T-cell (primary cell): ENCODE measurements around the gene ZBTB21. TPM values are rescaled to one million over a fixed set of nuclear protein-coding genes. Genes with fewer than 3 reads are reported as not detected.
"Not testable (repeated sequence)": the region's sequence is repeated elsewhere in the genome, so short reads cannot be mapped to it uniquely, and the experiment has no call there.

Source experiments
- ATAC-seq, 4 experiments: fragments of 200-7000 bp in 3 of 4; fragments of 150-1000 bp in 1 of 4; cut with Tn5 transposase; replicated peaks in 1 of 4; 1 replicate in 3 of 4; 2 replicates in 1 of 4; pipeline ENCODE4 v1.10.0; 2021; ENCODE audit warnings: moderate library complexity in 3 of 4, mild to moderate bottlenecking in 2 of 4, moderate number of reproducible peaks in 1 of 4
- CTCF ChIA-PET, 2 donors: fragments of 300-600 bp; sonication (Branson Sonifier 250); formaldehyde crosslinking; loops; one replicate each; lab custom pipeline; 2022; ENCODE audit warnings: antibody characterized with exemption in 2 of 2; lab: Charles Lee
- POLR2A ChIA-PET, 2 donors: fragments of 300-600 bp; sonication (Branson Sonifier 250); formaldehyde crosslinking; loops; one replicate each; lab custom pipeline; 2022; ENCODE audit warnings: antibody characterized with exemption in 2 of 2; lab: Charles Lee
- DNase-seq, 35 experiments: peaks; one replicate each; pipeline versions ENCODE4 v3.0.0 to v3.0.0-alpha.2; 2013 to 2023
- H3K27ac ChIP-seq: one replicate; pipeline ENCODE4 v1.5.1; 2013; ENCODE audit warnings: low read length
- H3K27me3 ChIP-seq, 2 experiments: replicated peaks in 1 of 2; 1 replicate in 1 of 2; 2 replicates in 1 of 2; pipeline versions ENCODE4 v1.6.1 to v1.7.0; 2013; ENCODE audit warnings: low read length in 1 of 2, mixed read lengths in 1 of 2; ENCODE audit not compliant: control insufficient read depth in 2 of 2, insufficient read depth in 2 of 2; ENCODE audit errors: extremely low read depth in 1 of 2
- H3K36me3 ChIP-seq, 2 donors: 1 replicate in 1 of 2; 2 replicates in 1 of 2; pipeline versions ENCODE4 v1.6.1 to v1.7.0; 2013; ENCODE audit warnings: low read length in 1 of 2; ENCODE audit not compliant: control insufficient read depth in 2 of 2, insufficient read depth in 1 of 2; ENCODE audit errors: extremely low read depth in 1 of 2
- H3K4me1 ChIP-seq, 2 experiments: 1 replicate in 1 of 2; 2 replicates in 1 of 2; pipeline versions ENCODE4 v1.6.1 to v1.7.0; 2013; ENCODE audit warnings: low read length in 2 of 2, mixed read lengths in 1 of 2; ENCODE audit not compliant: insufficient read depth in 2 of 2, control insufficient read depth in 1 of 2; ENCODE audit errors: extremely low read depth in 1 of 2
- H3K4me3 ChIP-seq, 2 donors: 1 replicate in 1 of 2; 2 replicates in 1 of 2; pipeline versions ENCODE4 v1.5.1 to v1.7.0; 2013; ENCODE audit warnings: mild to moderate bottlenecking in 2 of 2, low read length in 1 of 2, moderate library complexity in 1 of 2; ENCODE audit not compliant: control insufficient read depth in 1 of 2; ENCODE audit errors: extremely low read depth in 1 of 2
- H3K9me3 ChIP-seq: 2 replicates; pipeline ENCODE4 v1.7.0; 2013
- H3K27ac Mint-ChIP-seq, 2 donors: one replicate each; pipeline ENCODE4 v1.8.0; 2020 to 2021; ENCODE audit warnings: mild to moderate bottlenecking in 2 of 2, mixed read lengths in 2 of 2
- H3K27me3 Mint-ChIP-seq, 2 donors: one replicate each; pipeline ENCODE4 v1.8.0; 2021 to 2022; ENCODE audit warnings: mixed read lengths in 2 of 2
- H3K36me3 Mint-ChIP-seq: one replicate; pipeline ENCODE4 v1.8.0; 2021; ENCODE audit warnings: mixed read lengths
- H3K4me1 Mint-ChIP-seq, 3 donors: one replicate each; pipeline ENCODE4 v1.8.0; 2020 to 2022; ENCODE audit warnings: mixed read lengths in 3 of 3, mild to moderate bottlenecking in 1 of 3
- H3K4me3 Mint-ChIP-seq, 3 donors: one replicate each; pipeline ENCODE4 v1.8.0; 2020 to 2022; ENCODE audit warnings: mild to moderate bottlenecking in 3 of 3, mixed read lengths in 3 of 3, moderate library complexity in 3 of 3
- H3K9me3 Mint-ChIP-seq, 3 donors: one replicate each; pipeline ENCODE4 v1.8.0; 2020 to 2022; ENCODE audit warnings: mixed read lengths in 3 of 3
- WGBS: methylation state at CpG from one replicate; pipeline ENCODE4 v1.1.5; 2013; ENCODE audit warnings: missing lambda C conversion rate; ENCODE audit not compliant: insufficient coverage; 5-methylcytosine and 5-hydroxymethylcytosine counted together
- total RNA-seq, 35 experiments: library from RNA in 6 of 35; stranded (reverse) in 6 of 35; fragments of 120-200 nt in 1 of 35; gene quantifications; one replicate each; pipeline versions ENCODE4 v1.2.1 to v1.2.4 and lab custom pipeline; 2013 to 2026

The ZBTB21 gene
- total RNA-seq, 5 donors from 2014 or later (not counting 1 experiment from before 2014, with no cell fraction given) = 17.6 to 119 (median 25.9) TPM

- DNase-seq = no peak
- Mint-ChIP-seq H3K4me1 (peaks cover 6 to 20% (median 8%) of the 10 kb centered on the region in 3 donors), H3K36me3 (no peaks in the 10 kb centered on the region), H3K4me3 (peak overlapping the region in 1 of 3 donors; percentile 5), H3K27ac (no peak overlapping the region), H3K27me3 (peaks cover 8 to 34% of the 10 kb centered on the region in 2 donors), H3K9me3 (no peaks in the 10 kb centered on the region)
- no peak overlapping the region for H3K27ac ChIP-seq
- ChIA-PET POLR2A (no interaction called here), CTCF (interaction anchor here in 1 of 2 donors (0.5 kb wide), 1 partner anchor 407 kb away, joined by 3 read pairs; no protein-coding TSS in a partner anchor)
- 41% methylated on average over 5 of the region's 8 CpGs for WGBS
- no peaks in the 10 kb centered on the region for H3K9me3 ChIP-seq
- ATAC-seq = no peak
- peaks cover 0 to 5% of the 10 kb centered on the region in 2 experiments for H3K4me1 ChIP-seq
- no peak overlapping the region for H3K4me3 ChIP-seq
- peaks cover 0 to 65% of the 10 kb centered on the region in 2 experiments for H3K27me3 ChIP-seq
- H3K36me3 ChIP-seq = no peaks in the 10 kb centered on the region
Measured at GRCh38 chr21:41961753-41962152, 48.4 kb downstream of the ZBTB21 start.

- Histone ChIP-seq H3K27ac (no peak overlapping the region), H3K4me1 (peaks cover 0 to 5% of the 10 kb centered on the region in 2 experiments), H3K27me3 (peaks cover 0 to 65% of the 10 kb centered on the region in 2 experiments), H3K9me3 (no peaks in the 10 kb centered on the region), H3K4me3 (no peak overlapping the region), H3K36me3 (no peaks in the 10 kb centered on the region)
- no peak for ATAC-seq
- Mint-ChIP-seq H3K36me3 (no peaks in the 10 kb centered on the region), H3K27me3 (peaks cover 8 to 34% of the 10 kb centered on the region in 2 donors), H3K9me3 (no peaks in the 10 kb centered on the region), H3K4me3 (peak overlapping the region in 1 of 3 donors; percentile 5), H3K27ac (peak overlapping the region in 1 of 2 donors; percentile 5), H3K4me1 (peaks cover 6 to 20% (median 8%) of the 10 kb centered on the region in 3 donors)
- ChIA-PET POLR2A (interaction anchor here in 1 of 2 donors (0.5 kb wide), 1 partner anchor 25 kb away, joined by 4 read pairs; no protein-coding TSS in a partner anchor), CTCF (interaction anchor here in 1 of 2 donors (0.5 kb wide), 1 partner anchor 407 kb away, joined by 3 read pairs; no protein-coding TSS in a partner anchor)
- WGBS = 80% methylated on average over 13 of the region's 14 CpGs
- DNase-seq = no peak
Measured at GRCh38 chr21:41961282-41961701, 48.9 kb downstream of the ZBTB21 start.

- Histone ChIP-seq H3K36me3 (no peaks in the 10 kb centered on the region), H3K27ac (no peak overlapping the region), H3K4me1 (peaks cover 0 to 5% of the 10 kb centered on the region in 2 experiments), H3K27me3 (peaks cover 0 to 63% of the 10 kb centered on the region in 2 experiments), H3K4me3 (no peak overlapping the region), H3K9me3 (no peaks in the 10 kb centered on the region)
- Mint-ChIP-seq H3K4me1 (peaks cover 6 to 20% (median 8%) of the 10 kb centered on the region in 3 donors), H3K27ac (no peak overlapping the region), H3K27me3 (peaks cover 8 to 37% of the 10 kb centered on the region in 2 donors), H3K9me3 (no peaks in the 10 kb centered on the region), H3K36me3 (no peaks in the 10 kb centered on the region), H3K4me3 (no peak overlapping the region)
- POLR2A ChIA-PET = no interaction called here
- DNase-seq = no peak
- ATAC-seq = no peak
- WGBS = 89% methylated on average over 6 of the region's 8 CpGs
- CTCF ChIA-PET = no interaction called here
Measured at GRCh38 chr21:41960386-41960785, 49.8 kb downstream of the ZBTB21 start.

GRCh38 chr21:41959697-41960096 is 50.5 kb downstream of the ZBTB21 start:
- H3K4me1 ChIP-seq, H3K4me3 Mint-ChIP-seq, H3K27ac ChIP-seq, H3K9me3 ChIP-seq, CTCF ChIA-PET, DNase-seq, ATAC-seq, H3K36me3 ChIP-seq, H3K4me3 ChIP-seq, POLR2A ChIA-PET, H3K27ac Mint-ChIP-seq, H3K9me3 Mint-ChIP-seq, H3K36me3 Mint-ChIP-seq: not testable (repeated sequence)
- 82% methylated on average over 6 of the region's 11 CpGs for WGBS
- H3K27me3 Mint-ChIP-seq = peaks cover 5 to 41% of the 10 kb centered on the region in 2 donors
- H3K27me3 ChIP-seq = peaks cover 0 to 67% of the 10 kb centered on the region in 2 experiments
- peaks cover 7 to 23% (median 8%) of the 10 kb centered on the region in 3 donors for H3K4me1 Mint-ChIP-seq

GRCh38 chr21:41958886-41959563 is 51.1 kb downstream of the ZBTB21 start:
- H3K36me3 Mint-ChIP-seq = no peaks in the 10 kb centered on the region
- DNase-seq = no peak
- peaks cover 8 to 45% of the 10 kb centered on the region in 2 donors for H3K27me3 Mint-ChIP-seq
- Histone ChIP-seq H3K4me1 (peaks cover 0 to 12% of the 10 kb centered on the region in 2 experiments), H3K36me3 (no peaks in the 10 kb centered on the region), H3K27ac (no peak overlapping the region), H3K4me3 (no peak overlapping the region), H3K27me3 (peaks cover 0 to 67% of the 10 kb centered on the region in 2 experiments), H3K9me3 (no peaks in the 10 kb centered on the region)
- CTCF ChIA-PET = no interaction called here
- no peak overlapping the region for H3K4me3 Mint-ChIP-seq
- peaks cover 13 to 29% (median 14%) of the 10 kb centered on the region in 3 donors for H3K4me1 Mint-ChIP-seq
- H3K27ac Mint-ChIP-seq = no peak overlapping the region
- WGBS = 92% methylated on average over 15 of the region's 16 CpGs
- POLR2A ChIA-PET = no interaction called here
- ATAC-seq = no peak
- H3K9me3 Mint-ChIP-seq = no peaks in the 10 kb centered on the region

DNA sequence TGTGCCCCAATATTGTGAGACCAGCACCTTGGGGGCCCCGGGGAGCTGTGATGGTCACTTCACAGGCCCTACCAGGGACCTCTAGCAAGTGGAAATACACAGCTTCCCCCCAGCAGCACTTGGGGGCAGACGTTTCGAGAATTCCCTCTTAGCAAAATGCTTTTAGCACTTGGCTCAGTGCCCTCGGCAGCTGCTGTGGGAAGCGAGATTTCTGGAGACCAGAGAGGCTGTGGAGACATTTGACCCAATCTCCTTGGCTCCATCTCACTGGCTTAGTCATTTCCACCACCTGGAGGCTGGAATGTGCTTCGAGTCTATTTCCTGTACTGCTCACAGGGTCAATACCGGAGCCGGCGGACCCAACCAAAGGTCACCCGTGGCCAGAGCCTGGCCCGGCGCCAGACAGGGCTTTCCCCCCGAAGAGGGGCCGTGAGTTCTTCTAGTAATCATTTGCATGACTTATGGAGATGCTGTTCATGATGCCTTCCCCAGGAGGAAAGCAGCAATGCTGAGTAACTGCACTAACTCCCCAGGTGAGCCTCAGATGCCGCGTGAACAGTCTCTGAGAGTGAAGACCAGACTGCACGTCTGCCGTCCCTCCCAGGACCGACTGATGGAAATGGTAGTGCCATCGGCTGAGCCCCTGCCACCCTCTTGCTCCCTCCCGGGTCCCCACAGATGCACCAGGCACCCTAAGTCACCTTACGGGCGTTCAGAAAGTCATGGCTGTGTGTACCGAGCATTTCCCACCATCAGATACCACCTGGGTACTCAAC is 52.0 kb downstream of the ZBTB21 start:
- ChIA-PET POLR2A (no interaction called here), CTCF (interaction anchor here in 1 of 2 donors (0.5 kb wide), 1 partner anchor 158 kb away, joined by 7 read pairs; no protein-coding TSS in a partner anchor)

More for the DNA sequence above, 52.0 kb downstream of the ZBTB21 start:
- Histone ChIP-seq H3K36me3 (no peaks in the 10 kb centered on the region), H3K27me3 (peaks cover 0 to 61% of the 10 kb centered on the region in 2 experiments), H3K9me3 (no peaks in the 10 kb centered on the region), H3K4me3 (no peak overlapping the region), H3K27ac (no peak overlapping the region), H3K4me1 (peaks cover 0 to 14% of the 10 kb centered on the region in 2 experiments)
- Mint-ChIP-seq H3K36me3 (no peaks in the 10 kb centered on the region), H3K9me3 (no peaks in the 10 kb centered on the region), H3K4me1 (peaks cover 13 to 29% (median 14%) of the 10 kb centered on the region in 3 donors), H3K27me3 (peaks cover 8 to 45% of the 10 kb centered on the region in 2 donors), H3K4me3 (no peak overlapping the region), H3K27ac (no peak overlapping the region)
- WGBS = 87% methylated on average over 19 of the region's 24 CpGs
- ATAC-seq (no peak), DNase-seq (no peak)
